NCI-H345 (cell line): ENCODE measurements around the gene TOP3B.
A peak's percentile ranks its signal among the peaks of the same experiment; 100 is the strongest.
"Not testable (repeated sequence)": the region's sequence is repeated elsewhere in the genome, so short reads cannot be mapped to it uniquely, and the experiment has no call there.

Source experiments
- DNase-seq: peaks from one replicate; lab custom pipeline; 2025; lab: John Stamatoyannopoulos, UW

The TOP3B gene

GRCh38 chr22:21943571-21944448, 38.8 kb downstream of the TOP3B start:
- no peak for DNase-seq

- no peak for DNase-seq
Observed at GRCh38 chr22:21942407-21943343, 39.9 kb downstream of the TOP3B start.

- no peak for DNase-seq
Observed at GRCh38 chr22:21941921-21942320, 40.7 kb downstream of the TOP3B start.

- DNase-seq, result no peak
Observed at GRCh38 chr22:21940521-21940920, 42.1 kb downstream of the TOP3B start.

- DNase-seq, result not testable (repeated sequence)
Observed at GRCh38 chr22:21939935-21940334, 42.7 kb downstream of the TOP3B start.

GRCh38 chr22:21939461-21939913, 43.1 kb downstream of the TOP3B start:
- DNase-seq, result no peak

DNA sequence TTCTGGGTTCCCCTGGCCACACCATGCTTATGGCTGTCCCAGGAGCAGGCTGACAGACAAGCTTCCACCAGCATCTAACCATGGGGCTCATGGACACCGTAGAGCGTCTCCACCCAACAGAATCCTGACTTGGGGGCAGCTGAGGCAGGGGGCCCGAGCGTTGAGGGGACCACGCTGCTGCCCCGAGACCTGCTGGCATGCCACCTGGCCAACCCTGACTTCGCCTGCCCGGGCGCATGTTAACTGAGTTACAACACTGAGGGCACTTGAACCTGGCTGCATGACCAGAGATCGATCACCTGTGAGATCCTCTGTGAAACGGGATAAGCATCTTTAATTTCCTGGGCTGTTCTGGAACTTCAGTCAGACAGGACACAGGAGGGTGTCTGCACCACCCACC, 43.7 kb downstream of the TOP3B start:
- no peak for DNase-seq

GRCh38 chr22:21938071-21938822, 44.3 kb downstream of the TOP3B start:
- peak; percentile 87 for DNase-seq

DNA sequence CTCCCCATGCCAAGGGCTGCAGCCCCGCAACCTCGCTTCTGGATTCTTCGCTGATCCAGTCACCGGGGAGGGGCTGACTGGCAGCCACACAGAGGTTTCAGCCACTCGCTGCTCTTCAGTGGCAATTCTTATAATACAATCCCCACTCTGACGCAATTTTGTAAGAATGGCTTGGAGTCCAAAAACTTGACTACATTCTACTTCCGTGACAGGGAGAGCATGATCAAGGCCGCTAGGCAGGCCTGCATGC, 44.8 kb downstream of the TOP3B start:
- DNase-seq, result no peak

GRCh38 chr22:21937041-21937820, 45.4 kb downstream of the TOP3B start:
- DNase-seq, result no peak

DNA sequence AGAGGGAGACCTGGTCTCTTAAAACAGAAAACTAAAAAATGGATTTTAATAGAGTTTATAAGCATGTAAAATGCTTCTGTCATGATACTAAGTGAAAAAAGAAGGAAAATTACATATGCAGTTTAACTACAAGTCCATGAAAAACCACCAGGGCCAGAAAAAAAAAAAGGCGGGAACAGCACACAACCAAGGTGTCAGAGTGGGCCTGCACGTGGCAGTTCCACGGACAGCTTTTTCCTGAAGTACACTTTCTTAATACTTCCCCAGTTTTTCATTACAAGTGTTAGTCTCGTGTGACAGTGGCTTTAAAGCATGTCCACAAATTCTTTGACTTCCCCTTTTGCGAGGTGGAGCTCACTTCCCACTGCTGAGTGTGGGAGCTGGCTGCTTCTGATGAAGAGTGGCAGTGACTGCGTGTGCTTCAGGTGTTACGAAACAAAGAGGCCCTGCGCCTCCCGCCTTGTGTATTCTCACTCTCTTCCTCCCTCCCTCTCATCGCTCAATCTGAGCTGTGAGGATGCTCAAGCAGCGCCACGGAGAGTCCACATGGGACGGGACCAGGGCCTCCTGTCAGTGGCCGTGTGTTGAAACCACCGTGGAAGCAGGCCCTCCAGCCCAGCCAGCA, 46.3 kb downstream of the TOP3B start:
- DNase-seq, result no peak

- no peak for DNase-seq
Observed at GRCh38 chr22:21933910-21934309, 48.7 kb downstream of the TOP3B start.

DNA sequence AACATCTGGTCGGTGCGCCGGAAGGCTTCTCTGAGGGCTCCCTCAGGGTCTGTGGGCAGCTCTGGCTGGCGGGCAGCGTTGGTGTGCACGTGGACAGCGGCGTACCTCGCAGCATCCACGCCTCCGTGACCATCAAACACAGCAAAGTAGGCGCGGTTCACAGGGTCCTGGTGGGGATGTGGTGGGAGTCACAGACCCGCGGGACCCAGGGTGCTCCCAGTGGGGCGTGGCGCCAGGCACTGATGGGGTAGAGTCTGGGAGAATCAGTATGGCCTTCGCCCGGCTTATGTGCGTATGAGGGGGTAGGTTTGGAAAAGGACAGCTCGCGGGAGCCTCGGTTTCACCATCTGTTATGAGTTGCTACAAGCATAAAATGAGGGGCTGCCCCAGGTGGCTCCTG, 49.2 kb downstream of the TOP3B start:
- DNase-seq, result no peak

DNA sequence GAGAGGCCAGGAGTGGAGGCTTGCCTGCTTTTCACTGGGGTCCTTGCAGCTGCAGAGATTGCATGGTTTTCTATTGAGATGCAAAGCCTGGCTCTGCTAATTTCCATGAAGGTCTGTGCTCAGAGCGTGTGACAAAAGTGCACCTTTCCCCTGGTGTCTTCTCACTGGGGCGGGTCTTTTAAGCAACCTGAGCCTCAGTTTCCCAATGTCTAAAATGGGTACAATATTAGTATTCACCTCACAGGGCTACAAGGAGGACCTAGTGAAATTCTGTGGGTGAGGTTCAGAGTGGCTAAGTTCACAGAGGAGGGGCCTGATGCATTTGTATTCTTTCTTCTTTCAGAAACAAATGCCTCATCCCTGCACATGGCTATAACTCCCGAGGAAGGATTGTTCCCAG, 50.2 kb downstream of the TOP3B start:
- DNase-seq, result no peak

DNA sequence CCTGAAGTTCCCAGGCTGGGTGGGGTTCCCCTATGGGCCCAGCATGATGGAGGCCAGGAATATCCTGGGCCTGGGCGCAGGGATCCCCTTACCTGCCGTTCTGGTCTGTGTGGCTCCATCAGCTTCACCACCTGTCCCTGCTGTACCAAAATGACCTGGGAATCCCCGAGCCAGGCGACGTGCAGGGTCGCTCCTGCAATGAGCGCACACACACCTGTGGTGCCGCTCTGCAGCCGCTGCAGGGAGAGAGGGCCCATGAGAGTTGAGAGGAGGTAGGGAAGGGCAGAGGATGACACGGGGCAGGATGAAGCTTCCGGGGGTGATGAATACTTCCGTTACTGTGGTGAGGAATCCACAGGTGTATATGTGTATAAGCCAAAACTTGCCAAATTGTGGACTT, 51.5 kb downstream of the TOP3B start:
- no peak for DNase-seq

GRCh38 chr22:21929253-21929652, 53.3 kb downstream of the TOP3B start:
- no peak for DNase-seq

- DNase-seq, result no peak
Observed at GRCh38 chr22:21928048-21928447, 54.5 kb downstream of the TOP3B start.

- DNase-seq, result peak; percentile 1
Observed at GRCh38 chr22:21927174-21927823, 55.3 kb downstream of the TOP3B start.

DNA sequence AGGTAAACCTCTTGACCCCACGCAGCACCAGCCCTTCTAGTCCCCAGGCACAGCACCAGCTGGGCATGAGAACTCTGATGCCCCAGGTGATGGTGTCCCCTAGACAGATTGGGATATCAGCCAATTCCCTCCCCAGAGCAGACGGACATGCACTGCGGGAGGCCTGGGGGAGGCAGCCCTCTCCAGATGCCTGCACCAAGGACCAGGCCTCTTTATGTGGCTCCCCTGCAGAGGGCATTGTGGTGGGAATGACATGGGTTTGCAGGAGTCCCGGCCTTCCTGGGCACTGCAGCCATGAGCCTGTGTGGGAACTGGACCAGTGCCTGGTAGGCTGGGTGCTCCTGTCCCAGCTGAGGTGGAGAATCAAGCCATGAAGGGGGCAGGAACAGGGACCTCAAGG, 55.9 kb downstream of the TOP3B start:
- peak; percentile 59 for DNase-seq

GRCh38 chr22:21923163-21923561, 59.4 kb downstream of the TOP3B start:
- no peak for DNase-seq
